SKM-1 treated with dmso at 0.1 percent for 144 hours (cell line): ENCODE data around the gene PTPRC.

Experiments
- DNase-seq: peaks from one replicate; lab custom pipeline; 2025; ENCODE audit not compliant: unreplicated experiment; lab: John Stamatoyannopoulos, UW

The PTPRC gene

GRCh38 chr1:198620951-198621824 lies 17.7 kb upstream of the PTPRC start:
- DNase-seq: peak; percentile 85

- no peak for DNase-seq
Observed at GRCh38 chr1:198622001-198622400, 16.8 kb upstream of the PTPRC start.

- DNase-seq: no peak
Observed at GRCh38 chr1:198623752-198624647, 14.8 kb upstream of the PTPRC start.

GRCh38 chr1:198624648-198624980 lies 14.2 kb upstream of the PTPRC start:
- DNase-seq: no peak

- DNase-seq: no peak
Observed at GRCh38 chr1:198627436-198628066, 11.3 kb upstream of the PTPRC start.

GRCh38 chr1:198628067-198628455 lies 10.8 kb upstream of the PTPRC start:
- no peak for DNase-seq

GRCh38 chr1:198629610-198630009 lies 9.2 kb upstream of the PTPRC start:
- DNase-seq: no peak

GRCh38 chr1:198630863-198631262 lies 8.0 kb upstream of the PTPRC start:
- no peak for DNase-seq

GRCh38 chr1:198631292-198631691 lies 7.5 kb upstream of the PTPRC start:
- DNase-seq: no peak

GRCh38 chr1:198632007-198632406 lies 6.8 kb upstream of the PTPRC start:
- DNase-seq: no peak

GRCh38 chr1:198633675-198634121 lies 5.1 kb upstream of the PTPRC start:
- DNase-seq: no peak

GRCh38 chr1:198635964-198636363 lies 2.9 kb upstream of the PTPRC start:
- no peak for DNase-seq

GRCh38 chr1:198636391-198636790 lies 2.4 kb upstream of the PTPRC start:
- no peak for DNase-seq

GRCh38 chr1:198637157-198637556 lies 1.7 kb upstream of the PTPRC start:
- DNase-seq: no peak

- no peak for DNase-seq
Observed at GRCh38 chr1:198637916-198638437, 863 bp upstream of the PTPRC start.

- DNase-seq: no peak
Observed at GRCh38 chr1:198638441-198638840, 399 bp upstream of the PTPRC start.

GRCh38 chr1:198639671-198640143 lies 867 bp downstream of the PTPRC start:
- no peak for DNase-seq

- DNase-seq: peak; percentile 43
Observed at GRCh38 chr1:198640174-198640573, 1.3 kb downstream of the PTPRC start.

- DNase-seq: peak; percentile 82
Observed at GRCh38 chr1:198641501-198641900, 2.7 kb downstream of the PTPRC start.

GRCh38 chr1:198641966-198642668 lies 3.3 kb downstream of the PTPRC start:
- DNase-seq: no peak

- DNase-seq: no peak
Observed at GRCh38 chr1:198642983-198643382, 4.1 kb downstream of the PTPRC start.
